Measurements from ENCODE around the gene TCAF1.

- TF ChIP-seq, protein P1, sequence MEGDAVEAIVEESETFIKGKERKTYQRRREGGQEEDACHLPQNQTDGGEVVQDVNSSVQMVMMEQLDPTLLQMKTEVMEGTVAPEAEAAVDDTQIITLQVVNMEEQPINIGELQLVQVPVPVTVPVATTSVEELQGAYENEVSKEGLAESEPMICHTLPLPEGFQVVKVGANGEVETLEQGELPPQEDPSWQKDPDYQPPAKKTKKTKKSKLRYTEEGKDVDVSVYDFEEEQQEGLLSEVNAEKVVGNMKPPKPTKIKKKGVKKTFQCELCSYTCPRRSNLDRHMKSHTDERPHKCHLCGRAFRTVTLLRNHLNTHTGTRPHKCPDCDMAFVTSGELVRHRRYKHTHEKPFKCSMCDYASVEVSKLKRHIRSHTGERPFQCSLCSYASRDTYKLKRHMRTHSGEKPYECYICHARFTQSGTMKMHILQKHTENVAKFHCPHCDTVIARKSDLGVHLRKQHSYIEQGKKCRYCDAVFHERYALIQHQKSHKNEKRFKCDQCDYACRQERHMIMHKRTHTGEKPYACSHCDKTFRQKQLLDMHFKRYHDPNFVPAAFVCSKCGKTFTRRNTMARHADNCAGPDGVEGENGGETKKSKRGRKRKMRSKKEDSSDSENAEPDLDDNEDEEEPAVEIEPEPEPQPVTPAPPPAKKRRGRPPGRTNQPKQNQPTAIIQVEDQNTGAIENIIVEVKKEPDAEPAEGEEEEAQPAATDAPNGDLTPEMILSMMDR (IDR thresholded peaks at IDR 0.05), result no peak
- no peak for TF ChIP-seq POLR2A (IDR thresholded peaks at IDR 0.05)
Measured at GRCh38 chr7:143938379-143939243, 36.6 kb upstream of the TCAF1 start.
